HepG2 (cell line): ENCODE data around the gene TMEM219. TPM values are rescaled to one million over a fixed set of nuclear protein-coding genes. Genes with fewer than 3 reads are reported as not detected.

Experiments
- ARNTL ChIP-seq: sonication (generic); formaldehyde crosslinking; IDR thresholded peaks from 2 replicates; pipeline ENCODE4 v1.4.0; 2020; ENCODE audit warnings: mild to moderate bottlenecking, missing genetic modification reagents
- ATF7 ChIP-seq, 2 experiments: fragments of 450-650 bp in 1 of 2; sonication (generic) in 1 of 2; formaldehyde crosslinking in 1 of 2; IDR thresholded peaks; 2 replicates each; pipeline versions ENCODE4 v1.4.0 to v1.6.1; 2016 to 2020; ENCODE audit warnings: antibody characterized with exemption in 1 of 2, mild to moderate bottlenecking in 1 of 2, missing genetic modification reagents in 1 of 2
- DMAP1 ChIP-seq: IDR thresholded peaks from 2 replicates; pipeline ENCODE4 v1.6.1; 2016
- HMGXB4 ChIP-seq, 2 experiments: sonication (generic) in 1 of 2; formaldehyde crosslinking in 1 of 2; IDR thresholded peaks; 2 replicates each; pipeline versions ENCODE4 v1.4.0 to v1.6.1; 2018 to 2020; ENCODE audit warnings: missing genetic modification reagents in 2 of 2, borderline replicate concordance in 1 of 2, low read depth in 1 of 2, mild to moderate bottlenecking in 1 of 2, missing biosample characterization in 1 of 2
- KDM5B ChIP-seq: sonication (generic); formaldehyde crosslinking; IDR thresholded peaks from 2 replicates; pipeline ENCODE4 v1.4.0; 2020; ENCODE audit warnings: missing genetic modification reagents, mild to moderate bottlenecking, borderline replicate concordance
- NBN ChIP-seq: fragments of 450-650 bp; conservative IDR thresholded peaks from 2 replicates; pipeline ENCODE4 v1.6.1; 2017
- ONECUT2 ChIP-seq: sonication (generic); formaldehyde crosslinking; IDR thresholded peaks from 2 replicates; pipeline ENCODE4 v1.4.0; 2020; ENCODE audit warnings: missing genetic modification reagents
- POGZ ChIP-seq: sonication (generic); formaldehyde crosslinking; IDR thresholded peaks from 2 replicates; pipeline ENCODE4 v1.4.0; 2020; ENCODE audit warnings: mild to moderate bottlenecking, missing genetic modification reagents
- REXO4 ChIP-seq: sonication (generic); formaldehyde crosslinking; IDR thresholded peaks from 2 replicates; pipeline ENCODE4 v1.8.0; 2022; ENCODE audit warnings: missing genetic modification reagents, mild to moderate bottlenecking, borderline replicate concordance
- THAP11 ChIP-seq: IDR thresholded peaks from 2 replicates; pipeline ENCODE4 v1.6.1; 2016; ENCODE audit warnings: missing biosample characterization, missing genetic modification reagents
- YY1 ChIP-seq: IDR thresholded peaks from 2 replicates; pipeline ENCODE4 v1.6.1; 2011; ENCODE audit warnings: low read length, low read depth, moderate library complexity, mild to moderate bottlenecking; ENCODE audit not compliant: insufficient read depth, insufficient replicate concordance
- ZBTB37 ChIP-seq: sonication (generic); formaldehyde crosslinking; IDR thresholded peaks from 2 replicates; pipeline ENCODE4 v1.4.0; 2020; ENCODE audit warnings: mild to moderate bottlenecking, missing genetic modification reagents
- ZNF124 ChIP-seq: sonication (generic); formaldehyde crosslinking; IDR thresholded peaks from 2 replicates; pipeline ENCODE4 v1.4.0; 2020; ENCODE audit warnings: missing genetic modification reagents
- ZNF274 ChIP-seq: sonication (generic); formaldehyde crosslinking; IDR thresholded peaks from 2 replicates; pipeline ENCODE4 v1.5.1; 2020; ENCODE audit warnings: mild to moderate bottlenecking, missing genetic modification reagents
- ZNF546 ChIP-seq: sonication (generic); formaldehyde crosslinking; conservative IDR thresholded peaks from 2 replicates; pipeline ENCODE4 v1.8.1; 2023; ENCODE audit warnings: mild to moderate bottlenecking, missing genetic modification reagents
- polyA plus RNA-seq, 8 experiments: library from polyadenylated mRNA; depleted of rRNA in 3 of 8; stranded (reverse) in 7 of 8; unstranded in 1 of 8; fragments of >200 nt; fragmentation: Illumina TruSeq in 4 of 8; extraction: Trizol in 4 of 8; gene quantifications; 2 replicates each; pipeline versions ENCODE4 v1.2.1 to v1.2.3, GENCODE V29; 2011 to 2016; ENCODE audit warnings: low read depth in 4 of 8, missing spikeins in 1 of 8, mixed read lengths in 1 of 8; ENCODE audit not compliant: insufficient read depth in 1 of 8
- total RNA-seq, 5 experiments: library from RNA; depleted of rRNA; stranded (reverse); fragments of >200 nt; fragmentation: Illumina TruSeq; extraction: Trizol; gene quantifications; 2 replicates each; pipeline ENCODE4 v1.2.3, GENCODE V29; 2016; ENCODE audit warnings: low read depth in 1 of 5
- TF ChIP-seq, protein P1 (sequence below): sonication (generic); formaldehyde crosslinking; IDR thresholded peaks from 2 replicates; pipeline ENCODE4 v1.5.0; 2020; ENCODE audit warnings: missing genetic modification reagents
- TF ChIP-seq, protein P2 (sequence below): sonication (generic); formaldehyde crosslinking; IDR thresholded peaks from 2 replicates; pipeline ENCODE4 v1.4.0; 2020; ENCODE audit warnings: mild to moderate bottlenecking, missing genetic modification reagents

The TMEM219 gene
- total and polyA plus RNA-seq, 2 of the 13 experiments (the other 11 are each of a cell fraction or from before 2014, with no cell fraction given) = 105 to 115 TPM

DNA sequence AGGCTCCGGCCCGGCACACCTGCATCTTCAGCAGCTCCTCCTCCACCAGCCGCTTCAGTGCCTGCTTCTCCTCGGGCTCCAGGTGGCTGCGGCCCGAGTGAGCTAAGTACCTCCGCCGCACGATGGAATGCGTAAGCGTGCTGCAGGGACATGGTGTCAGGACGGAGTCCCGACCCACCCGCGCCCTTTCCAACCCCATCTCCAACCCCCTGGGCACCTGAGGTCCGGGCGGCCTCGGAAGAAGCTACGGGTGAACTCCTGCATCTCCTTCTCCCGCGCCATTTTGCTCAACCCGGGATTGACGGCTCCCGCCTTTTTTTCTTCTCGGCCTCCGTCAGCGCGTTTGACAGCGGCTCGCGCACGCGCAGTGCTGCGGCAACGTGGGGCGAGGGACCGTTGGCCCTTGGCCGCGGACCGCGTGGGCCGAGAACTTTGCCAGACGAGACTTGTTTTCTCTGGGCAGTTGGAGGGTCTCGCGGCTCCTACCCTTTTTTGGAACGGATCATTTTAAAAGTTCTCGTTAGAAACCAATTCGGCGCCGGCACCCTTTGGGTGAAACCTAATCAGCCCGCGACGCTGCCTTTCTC lies 33.5 kb downstream of the TMEM219 start, which contains the start of gene HIRIP3 (continued):
- TF ChIP-seq, protein P1, sequence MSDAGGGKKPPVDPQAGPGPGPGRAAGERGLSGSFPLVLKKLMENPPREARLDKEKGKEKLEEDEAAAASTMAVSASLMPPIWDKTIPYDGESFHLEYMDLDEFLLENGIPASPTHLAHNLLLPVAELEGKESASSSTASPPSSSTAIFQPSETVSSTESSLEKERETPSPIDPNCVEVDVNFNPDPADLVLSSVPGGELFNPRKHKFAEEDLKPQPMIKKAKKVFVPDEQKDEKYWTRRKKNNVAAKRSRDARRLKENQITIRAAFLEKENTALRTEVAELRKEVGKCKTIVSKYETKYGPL (CRISPR knock-in tag) = peak; percentile 85; the same call in 1 of the 2 replicates
- TF ChIP-seq ZNF124 (CRISPR knock-in tag) (no peak), ZBTB37 (CRISPR knock-in tag) (peak; percentile 66; the same call in 1 of the 2 replicates), HMGXB4 (CRISPR knock-in tag; IDR thresholded peaks at IDR 0.05; ENCODE audit: borderline replicate concordance in 1 of 2, low read depth in 1 of 2) (no peak), ONECUT2 (no peak), ZNF274 (CRISPR knock-in tag) (peak; percentile 67), KDM5B (CRISPR knock-in tag) (peak; percentile 75; the same call in 1 of the 2 replicates), ARNTL (CRISPR knock-in tag) (no peak), NBN (no peak), ZNF546 (CRISPR knock-in tag) (peak; percentile 12; the same call in 1 of the 2 replicates), REXO4 (CRISPR knock-in tag) (no peak), POGZ (CRISPR knock-in tag) (no peak), THAP11 (CRISPR knock-in tag) (no peak), DMAP1 (no peak), ATF7 (IDR thresholded peaks at IDR 0.05) (no peak), ATF7 (CRISPR knock-in tag; IDR thresholded peaks at IDR 0.05) (0 out of 2 replicates have a peak, but pooled peaks have one; percentile 54), YY1 (no peak)
- TF ChIP-seq, protein P2, sequence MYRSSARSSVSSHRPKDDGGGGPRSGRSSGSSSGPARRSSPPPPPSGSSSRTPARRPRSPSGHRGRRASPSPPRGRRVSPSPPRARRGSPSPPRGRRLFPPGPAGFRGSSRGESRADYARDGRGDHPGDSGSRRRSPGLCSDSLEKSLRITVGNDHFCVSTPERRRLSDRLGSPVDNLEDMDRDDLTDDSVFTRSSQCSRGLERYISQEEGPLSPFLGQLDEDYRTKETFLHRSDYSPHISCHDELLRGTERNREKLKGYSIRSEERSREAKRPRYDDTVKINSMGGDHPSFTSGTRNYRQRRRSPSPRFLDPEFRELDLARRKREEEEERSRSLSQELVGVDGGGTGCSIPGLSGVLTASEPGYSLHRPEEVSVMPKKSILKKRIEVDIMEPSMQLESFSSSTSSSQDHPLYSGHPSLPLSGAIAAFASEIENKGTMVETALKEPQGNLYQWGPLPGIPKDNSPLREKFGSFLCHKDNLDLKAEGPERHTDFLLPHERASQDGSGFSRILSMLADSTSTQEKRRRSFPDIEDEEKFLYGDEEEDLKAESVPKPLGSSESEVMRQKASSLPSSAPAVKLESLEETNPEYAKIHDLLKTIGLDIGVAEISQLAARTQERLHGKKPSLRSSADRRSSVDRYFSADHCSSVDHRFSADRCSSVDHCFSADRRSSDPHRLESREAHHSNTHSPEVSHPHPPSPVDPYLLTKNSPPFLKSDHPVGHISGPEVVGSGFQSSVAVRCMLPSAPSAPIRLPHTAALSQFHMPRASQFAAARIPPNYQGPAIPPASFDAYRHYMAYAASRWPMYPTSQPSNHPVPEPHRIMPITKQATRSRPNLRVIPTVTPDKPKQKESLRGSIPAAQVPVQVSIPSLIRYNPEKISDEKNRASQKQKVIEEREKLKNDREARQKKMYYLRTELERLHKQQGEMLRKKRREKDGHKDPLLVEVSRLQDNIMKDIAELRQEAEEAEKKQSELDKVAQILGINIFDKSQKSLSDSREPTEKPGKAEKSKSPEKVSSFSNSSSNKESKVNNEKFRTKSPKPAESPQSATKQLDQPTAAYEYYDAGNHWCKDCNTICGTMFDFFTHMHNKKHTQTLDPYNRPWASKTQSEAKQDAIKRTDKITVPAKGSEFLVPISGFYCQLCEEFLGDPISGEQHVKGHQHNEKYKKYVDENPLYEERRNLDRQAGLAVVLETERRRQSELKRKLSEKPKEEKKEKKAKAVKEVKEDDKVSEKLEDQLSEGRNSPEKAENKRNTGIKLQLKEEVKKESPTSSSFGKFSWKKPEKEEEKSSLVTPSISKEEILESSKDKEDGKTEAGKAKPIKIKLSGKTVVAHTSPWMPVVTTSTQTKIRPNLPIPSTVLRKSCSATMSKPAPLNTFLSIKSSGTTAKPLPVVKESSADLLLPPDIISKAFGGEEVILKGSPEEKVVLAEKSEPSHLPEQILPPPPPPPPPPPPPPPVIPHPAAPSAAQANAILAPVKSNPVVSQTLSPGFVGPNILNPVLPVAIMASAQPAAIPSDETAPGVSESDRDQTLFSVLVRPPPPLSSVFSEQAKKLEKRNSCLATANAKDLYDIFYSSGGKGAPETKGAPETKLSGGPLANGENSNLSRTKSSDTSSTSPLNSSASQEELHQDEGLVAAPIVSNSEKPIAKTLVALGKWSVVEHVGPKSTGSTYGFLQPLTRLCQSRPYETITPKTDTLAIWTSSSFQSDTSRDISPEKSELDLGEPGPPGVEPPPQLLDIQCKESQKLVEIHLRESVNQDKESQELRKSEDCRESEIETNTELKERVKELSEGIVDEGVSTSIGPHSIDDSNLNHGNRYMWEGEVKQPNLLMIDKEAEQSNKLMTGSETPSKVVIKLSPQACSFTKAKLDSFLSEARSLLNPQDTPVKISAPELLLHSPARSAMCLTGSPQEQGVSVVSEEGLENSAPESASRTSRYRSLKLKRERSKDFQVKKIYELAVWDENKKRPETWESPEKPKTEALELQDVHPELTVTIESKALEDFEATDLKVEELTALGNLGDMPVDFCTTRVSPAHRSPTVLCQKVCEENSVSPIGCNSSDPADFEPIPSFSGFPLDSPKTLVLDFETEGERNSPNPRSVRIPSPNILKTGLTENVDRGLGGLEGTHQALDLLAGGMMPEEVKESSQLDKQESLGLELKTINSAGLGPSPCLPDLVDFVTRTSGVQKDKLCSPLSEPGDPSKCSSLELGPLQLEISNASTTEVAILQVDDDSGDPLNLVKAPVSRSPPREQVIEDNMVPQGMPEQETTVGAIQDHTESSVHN (CRISPR knock-in tag) = no peak
